ENCODE measurements around the gene G2E3. TPM values are rescaled to one million over a fixed set of nuclear protein-coding genes. Genes with fewer than 3 reads are reported as not detected.

The G2E3 gene
- total RNA-seq, 1 donor from 2014 or later: 11.8 TPM

Other genes starting within 250 kb of the G2E3 start
- gene SCFD1, start 63.2 kb downstream of the G2E3 start, total RNA-seq: 101 and 119 TPM in 2 replicates

Data from bronchial epithelial cell (primary cell).